Lower leg skin (tissue), 3 donors: ENCODE data around the gene KREMEN1.

Experiments
- POLR2A ChIP-seq, 2 donors: fragments of 450-650 bp; IDR thresholded peaks; one replicate each; pipeline ENCODE4 v1.6.1; 2016 to 2017; ENCODE audit warnings: antibody characterized with exemption in 2 of 2, mild to moderate bottlenecking in 1 of 2, moderate library complexity in 1 of 2
- TF ChIP-seq, protein P1 (sequence below), 3 donors: fragments of 450-650 bp; IDR thresholded peaks; one replicate each; pipeline ENCODE4 v1.5.1; 2016; ENCODE audit warnings: antibody characterized with exemption in 3 of 3, mild to moderate bottlenecking in 3 of 3, moderate library complexity in 2 of 3

- TF ChIP-seq, protein P1, sequence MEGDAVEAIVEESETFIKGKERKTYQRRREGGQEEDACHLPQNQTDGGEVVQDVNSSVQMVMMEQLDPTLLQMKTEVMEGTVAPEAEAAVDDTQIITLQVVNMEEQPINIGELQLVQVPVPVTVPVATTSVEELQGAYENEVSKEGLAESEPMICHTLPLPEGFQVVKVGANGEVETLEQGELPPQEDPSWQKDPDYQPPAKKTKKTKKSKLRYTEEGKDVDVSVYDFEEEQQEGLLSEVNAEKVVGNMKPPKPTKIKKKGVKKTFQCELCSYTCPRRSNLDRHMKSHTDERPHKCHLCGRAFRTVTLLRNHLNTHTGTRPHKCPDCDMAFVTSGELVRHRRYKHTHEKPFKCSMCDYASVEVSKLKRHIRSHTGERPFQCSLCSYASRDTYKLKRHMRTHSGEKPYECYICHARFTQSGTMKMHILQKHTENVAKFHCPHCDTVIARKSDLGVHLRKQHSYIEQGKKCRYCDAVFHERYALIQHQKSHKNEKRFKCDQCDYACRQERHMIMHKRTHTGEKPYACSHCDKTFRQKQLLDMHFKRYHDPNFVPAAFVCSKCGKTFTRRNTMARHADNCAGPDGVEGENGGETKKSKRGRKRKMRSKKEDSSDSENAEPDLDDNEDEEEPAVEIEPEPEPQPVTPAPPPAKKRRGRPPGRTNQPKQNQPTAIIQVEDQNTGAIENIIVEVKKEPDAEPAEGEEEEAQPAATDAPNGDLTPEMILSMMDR (IDR thresholded peaks at IDR 0.05), result no peak
- TF ChIP-seq POLR2A (IDR thresholded peaks at IDR 0.05), result no peak
Observed at GRCh38 chr22:29054251-29054767, 18.5 kb upstream of the KREMEN1 start.
